ENCODE results near the gene UPF1.
A peak's percentile ranks its signal among the peaks of the same experiment; 100 is the strongest.

The UPF1 gene

GRCh38 chr19:18798384-18799352 is 33.1 kb upstream of the UPF1 start:
- Histone ChIP-seq H3K9ac (ENCODE audit: low read length) (no peak overlapping the region), H3K27me3 (ENCODE audit: insufficient read depth, low read length, poor library complexity) (peaks cover 2% of the 10 kb centered on the region), H3K23ac (ENCODE audit: low read length) (no peak overlapping the region), H3K4me1 (ENCODE audit: control insufficient read depth, low read depth, low read length) (no peaks in the 10 kb centered on the region), H3K4me3 (ENCODE audit: low read length) (no peak overlapping the region), H2BK5ac (ENCODE audit: low read length) (no peak overlapping the region), H3K4me2 (ENCODE audit: low read length) (no peak overlapping the region), H2BK120ac (ENCODE audit: low read depth, low read length) (no peak overlapping the region), H3K79me2 (ENCODE audit: control insufficient read depth, insufficient read depth, low read length) (no peaks in the 10 kb centered on the region), H3K18ac (ENCODE audit: low read length) (no peak overlapping the region), H4K8ac (ENCODE audit: low read depth, low read length) (no peak overlapping the region), H3K56ac (ENCODE audit: low read length) (no peak overlapping the region), H2AK5ac (ENCODE audit: low read length) (no peak overlapping the region), H4K5ac (ENCODE audit: low read length) (no peak overlapping the region), H3K27ac (ENCODE audit: low read depth, low read length) (no peak overlapping the region), H3K79me1 (ENCODE audit: low read length) (no peaks in the 10 kb centered on the region), H3K4ac (ENCODE audit: low read depth, low read length) (no peak overlapping the region), H3K36me3 (ENCODE audit: control insufficient read depth, insufficient read depth, low read length) (no peaks in the 10 kb centered on the region), H2BK15ac (replicated peaks; ENCODE audit: low read depth) (no peak overlapping the region)
- DNase-seq = peak; percentile 53
- WGBS (ENCODE audit: extremely low coverage, insufficient coverage, low lambda C conversion rate) = no CpG with 5 or more reads among the region's 22 CpGs

DNA sequence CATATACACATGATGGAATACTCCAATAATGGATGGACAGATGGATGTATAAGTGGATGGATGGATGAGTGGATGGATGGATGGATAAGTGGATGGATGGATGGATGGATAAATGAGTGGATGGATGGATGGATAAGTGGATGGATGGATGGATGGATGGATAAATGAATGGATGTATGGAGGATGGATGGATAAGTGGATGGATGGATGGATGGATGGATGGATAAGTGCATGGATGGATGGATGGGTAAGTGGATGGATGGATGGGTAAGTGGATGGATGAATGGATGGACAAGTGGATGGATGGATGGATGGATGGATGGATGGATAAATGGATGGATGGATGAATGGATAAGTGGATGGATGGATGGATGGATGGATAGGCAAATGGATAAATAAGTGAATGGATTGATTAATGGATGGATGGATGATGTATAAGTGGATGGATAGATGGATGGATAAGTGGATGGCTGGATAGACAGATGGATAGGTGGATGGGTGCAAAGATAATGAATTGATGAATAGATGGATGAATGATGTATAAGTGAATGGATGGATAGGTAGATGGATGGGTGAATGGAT is 32.3 kb upstream of the UPF1 start:
- peaks cover 2% of the 10 kb centered on the region for H3K27me3 ChIP-seq (ENCODE audit: insufficient read depth, low read length, poor library complexity)

GRCh38 chr19:18800079-18800478 is 31.7 kb upstream of the UPF1 start:
- H3K4ac ChIP-seq (ENCODE audit: low read depth, low read length) = no peak overlapping the region
- no peaks in the 10 kb centered on the region for H3K36me3 ChIP-seq (ENCODE audit: control insufficient read depth, insufficient read depth, low read length)
- no peak overlapping the region for H3K18ac ChIP-seq (ENCODE audit: low read length)
- H3K4me2 ChIP-seq (ENCODE audit: low read length) = no peak overlapping the region
- no peak overlapping the region for H3K4me3 ChIP-seq (ENCODE audit: low read length)
- H2BK120ac ChIP-seq (ENCODE audit: low read depth, low read length) = no peak overlapping the region
- no peaks in the 10 kb centered on the region for H3K79me2 ChIP-seq (ENCODE audit: control insufficient read depth, insufficient read depth, low read length)
- no peak overlapping the region for H3K23ac ChIP-seq (ENCODE audit: low read length)
- H3K4me1 ChIP-seq (ENCODE audit: control insufficient read depth, low read depth, low read length) = no peaks in the 10 kb centered on the region
- H2BK5ac ChIP-seq (ENCODE audit: low read length) = no peak overlapping the region
- no peak overlapping the region for H4K5ac ChIP-seq (ENCODE audit: low read length)
- no peaks in the 10 kb centered on the region for H3K79me1 ChIP-seq (ENCODE audit: low read length)
- no peak overlapping the region for H2BK15ac ChIP-seq (replicated peaks; ENCODE audit: low read depth)
- H3K27ac ChIP-seq (ENCODE audit: low read depth, low read length) = no peak overlapping the region
- H4K8ac ChIP-seq (ENCODE audit: low read depth, low read length) = no peak overlapping the region
- no peak overlapping the region for H2AK5ac ChIP-seq (ENCODE audit: low read length)
- no peak overlapping the region for H3K9ac ChIP-seq (ENCODE audit: low read length)
- DNase-seq = no peak
- H3K56ac ChIP-seq (ENCODE audit: low read length) = no peak overlapping the region
- H3K27me3 ChIP-seq (ENCODE audit: insufficient read depth, low read length, poor library complexity) = peaks cover 2% of the 10 kb centered on the region

More for the DNA sequence above, 32.3 kb upstream of the UPF1 start:
- DNase-seq = no peak
- H3K4me3 ChIP-seq (ENCODE audit: low read length) = no peak overlapping the region
- H3K18ac ChIP-seq (ENCODE audit: low read length) = no peak overlapping the region
- H3K9ac ChIP-seq (ENCODE audit: low read length) = no peak overlapping the region
- H2BK15ac ChIP-seq (replicated peaks; ENCODE audit: low read depth) = no peak overlapping the region
- no peaks in the 10 kb centered on the region for H3K79me2 ChIP-seq (ENCODE audit: control insufficient read depth, insufficient read depth, low read length)
- H4K5ac ChIP-seq (ENCODE audit: low read length) = no peak overlapping the region
- H3K79me1 ChIP-seq (ENCODE audit: low read length) = no peaks in the 10 kb centered on the region
- no peaks in the 10 kb centered on the region for H3K4me1 ChIP-seq (ENCODE audit: control insufficient read depth, low read depth, low read length)
- no peak overlapping the region for H3K27ac ChIP-seq (ENCODE audit: low read depth, low read length)
- H2BK120ac ChIP-seq (ENCODE audit: low read depth, low read length) = no peak overlapping the region
- H2AK5ac ChIP-seq (ENCODE audit: low read length) = no peak overlapping the region
- no peaks in the 10 kb centered on the region for H3K36me3 ChIP-seq (ENCODE audit: control insufficient read depth, insufficient read depth, low read length)
- H3K56ac ChIP-seq (ENCODE audit: low read length) = no peak overlapping the region
- H4K8ac ChIP-seq (ENCODE audit: low read depth, low read length) = no peak overlapping the region
- H3K23ac ChIP-seq (ENCODE audit: low read length) = no peak overlapping the region
- no peak overlapping the region for H3K4me2 ChIP-seq (ENCODE audit: low read length)
- H3K4ac ChIP-seq (ENCODE audit: low read depth, low read length) = no peak overlapping the region
- no peak overlapping the region for H2BK5ac ChIP-seq (ENCODE audit: low read length)

DNA sequence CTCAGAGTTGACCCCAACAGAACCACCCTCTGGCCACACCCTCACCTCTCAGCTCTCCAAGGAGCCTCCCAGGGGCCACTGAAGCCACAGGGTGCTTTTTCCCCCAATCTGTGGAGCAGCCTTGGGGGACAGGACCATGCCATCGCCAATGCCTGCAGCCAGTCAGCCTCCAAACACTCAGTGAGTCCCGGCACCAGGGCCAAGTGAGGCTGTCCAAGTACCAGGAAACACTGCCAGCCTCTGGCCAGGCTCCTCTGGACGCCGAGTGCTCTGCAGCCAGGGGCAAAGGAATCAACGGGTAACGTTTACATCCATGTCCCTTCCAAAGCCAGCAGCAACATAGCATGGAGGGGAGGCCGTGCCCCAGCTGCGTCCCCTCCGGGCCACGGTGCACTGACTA is 31.1 kb upstream of the UPF1 start:
- Histone ChIP-seq H3K4me3 (ENCODE audit: low read length) (no peak overlapping the region), H3K79me2 (ENCODE audit: control insufficient read depth, insufficient read depth, low read length) (no peaks in the 10 kb centered on the region), H3K18ac (ENCODE audit: low read length) (no peak overlapping the region), H3K4me2 (ENCODE audit: low read length) (no peak overlapping the region), H3K4ac (ENCODE audit: low read depth, low read length) (no peak overlapping the region), H3K23ac (ENCODE audit: low read length) (no peak overlapping the region), H4K8ac (ENCODE audit: low read depth, low read length) (no peak overlapping the region), H2AK5ac (ENCODE audit: low read length) (no peak overlapping the region), H2BK120ac (ENCODE audit: low read depth, low read length) (no peak overlapping the region), H3K27me3 (ENCODE audit: insufficient read depth, low read length, poor library complexity) (peaks cover 2% of the 10 kb centered on the region), H3K9ac (ENCODE audit: low read length) (no peak overlapping the region), H3K36me3 (ENCODE audit: control insufficient read depth, insufficient read depth, low read length) (no peaks in the 10 kb centered on the region), H3K27ac (ENCODE audit: low read depth, low read length) (no peak overlapping the region), H2BK15ac (replicated peaks; ENCODE audit: low read depth) (no peak overlapping the region), H3K56ac (ENCODE audit: low read length) (no peak overlapping the region), H3K4me1 (ENCODE audit: control insufficient read depth, low read depth, low read length) (no peaks in the 10 kb centered on the region), H3K79me1 (ENCODE audit: low read length) (no peaks in the 10 kb centered on the region), H2BK5ac (ENCODE audit: low read length) (no peak overlapping the region), H4K5ac (ENCODE audit: low read length) (no peak overlapping the region)
- WGBS (ENCODE audit: extremely low coverage, insufficient coverage, low lambda C conversion rate) = no CpG with 5 or more reads among the region's 10 CpGs
- no peak for DNase-seq

DNA sequence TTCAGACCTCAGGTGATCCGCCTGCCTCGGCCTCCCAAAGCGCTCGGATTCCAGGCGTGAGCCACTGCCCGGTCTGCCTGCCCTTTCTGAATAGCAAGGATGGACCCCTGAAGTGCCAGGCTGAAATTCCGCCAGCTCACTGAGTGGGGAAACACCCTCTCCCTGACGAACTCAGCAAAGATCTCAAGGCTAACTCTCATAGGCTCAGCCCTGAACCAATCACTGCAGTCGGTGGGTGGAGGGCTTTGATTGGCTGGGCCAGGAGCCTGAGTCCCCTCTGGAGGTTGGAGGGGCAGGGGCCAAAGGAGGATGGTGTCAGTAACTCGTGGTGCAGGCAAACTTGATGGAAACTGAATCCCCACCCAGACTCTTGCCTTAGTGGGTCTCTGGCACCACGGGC is 29.4 kb upstream of the UPF1 start:
- H2AK5ac ChIP-seq (ENCODE audit: low read length) = no peak overlapping the region
- H3K27me3 ChIP-seq (ENCODE audit: insufficient read depth, low read length, poor library complexity) = no peaks in the 10 kb centered on the region
- H2BK15ac ChIP-seq (replicated peaks; ENCODE audit: low read depth) = no peak overlapping the region
- peak; percentile 63 for DNase-seq
- H3K56ac ChIP-seq (ENCODE audit: low read length) = no peak overlapping the region
- H3K4me2 ChIP-seq (ENCODE audit: low read length) = no peak overlapping the region
- WGBS (ENCODE audit: extremely low coverage, insufficient coverage, low lambda C conversion rate) = no CpG with 5 or more reads among the region's 11 CpGs
- no peak overlapping the region for H2BK5ac ChIP-seq (ENCODE audit: low read length)
- no peaks in the 10 kb centered on the region for H3K4me1 ChIP-seq (ENCODE audit: control insufficient read depth, low read depth, low read length)
- no peaks in the 10 kb centered on the region for H3K36me3 ChIP-seq (ENCODE audit: control insufficient read depth, insufficient read depth, low read length)
- H3K18ac ChIP-seq (ENCODE audit: low read length) = no peak overlapping the region
- H3K9ac ChIP-seq (ENCODE audit: low read length) = no peak overlapping the region
- H3K27ac ChIP-seq (ENCODE audit: low read depth, low read length) = no peak overlapping the region
- H4K8ac ChIP-seq (ENCODE audit: low read depth, low read length) = no peak overlapping the region
- H3K79me1 ChIP-seq (ENCODE audit: low read length) = no peaks in the 10 kb centered on the region
- H3K4me3 ChIP-seq (ENCODE audit: low read length) = no peak overlapping the region
- H3K23ac ChIP-seq (ENCODE audit: low read length) = no peak overlapping the region
- H4K5ac ChIP-seq (ENCODE audit: low read length) = no peak overlapping the region
- no peaks in the 10 kb centered on the region for H3K79me2 ChIP-seq (ENCODE audit: control insufficient read depth, insufficient read depth, low read length)
- no peak overlapping the region for H2BK120ac ChIP-seq (ENCODE audit: low read depth, low read length)
- no peak overlapping the region for H3K4ac ChIP-seq (ENCODE audit: low read depth, low read length)
